Effector memory CD4-positive, alpha-beta T cell (primary cell): Measurements from ENCODE around the gene ACP2.
"Not testable (repeated sequence)": the region's sequence is repeated elsewhere in the genome, so short reads cannot be mapped to it uniquely, and the experiment has no call there.

Source experiments
- DNase-seq, 3 donors: peaks; one replicate each; pipeline ENCODE4 v3.0.0-alpha.2; 2020
- H3K27ac ChIP-seq: 2 replicates; pipeline ENCODE4 v1.7.0; 2013; ENCODE audit warnings: mild to moderate bottlenecking, low read length, moderate library complexity; ENCODE audit not compliant: insufficient read depth, poor library complexity, severe bottlenecking
- H3K27me3 ChIP-seq: replicated peaks from 2 replicates; pipeline ENCODE4 v1.7.0; 2013; ENCODE audit warnings: mild to moderate bottlenecking, low read length; ENCODE audit not compliant: insufficient read depth, control insufficient read depth, poor library complexity, severe bottlenecking
- H3K36me3 ChIP-seq: 2 replicates; pipeline ENCODE4 v1.7.0; 2013; ENCODE audit warnings: mild to moderate bottlenecking, low read length, moderate library complexity; ENCODE audit not compliant: control insufficient read depth, insufficient read depth
- H3K4me1 ChIP-seq: 2 replicates; pipeline ENCODE4 v1.7.0; 2013; ENCODE audit warnings: low read length, mild to moderate bottlenecking; ENCODE audit not compliant: control insufficient read depth, insufficient read depth, poor library complexity, severe bottlenecking
- H3K4me3 ChIP-seq: 2 replicates; pipeline ENCODE4 v1.7.0; 2013; ENCODE audit warnings: low read length, low read depth, mild to moderate bottlenecking; ENCODE audit not compliant: insufficient read depth, poor library complexity, severe bottlenecking
- H3K9me3 ChIP-seq: 2 replicates; pipeline ENCODE4 v1.7.0; 2013; ENCODE audit warnings: mild to moderate bottlenecking, low read length, moderate library complexity; ENCODE audit not compliant: control insufficient read depth

The ACP2 gene

GRCh38 chr11:47208628-47209027 is 40.0 kb downstream of the ACP2 start:
- H3K4me3 ChIP-seq: no peak overlapping the region
- no peaks in the 10 kb centered on the region for H3K9me3 ChIP-seq
- H3K27me3 ChIP-seq: no peaks in the 10 kb centered on the region
- H3K27ac ChIP-seq: no peak overlapping the region
- no peaks in the 10 kb centered on the region for H3K36me3 ChIP-seq
- DNase-seq: no peak
- no peaks in the 10 kb centered on the region for H3K4me1 ChIP-seq

GRCh38 chr11:47208008-47208552 is 40.5 kb downstream of the ACP2 start:
- not testable (repeated sequence) for H3K4me1 ChIP-seq, H3K4me3 ChIP-seq, H3K36me3 ChIP-seq, H3K27ac ChIP-seq, H3K27me3 ChIP-seq, H3K9me3 ChIP-seq, DNase-seq

GRCh38 chr11:47207459-47207858 is 41.2 kb downstream of the ACP2 start:
- Histone ChIP-seq H3K4me3 (no peak overlapping the region), H3K36me3 (no peaks in the 10 kb centered on the region), H3K27ac (no peak overlapping the region), H3K9me3 (no peaks in the 10 kb centered on the region), H3K4me1 (no peaks in the 10 kb centered on the region), H3K27me3 (no peaks in the 10 kb centered on the region)
- no peak for DNase-seq

DNA sequence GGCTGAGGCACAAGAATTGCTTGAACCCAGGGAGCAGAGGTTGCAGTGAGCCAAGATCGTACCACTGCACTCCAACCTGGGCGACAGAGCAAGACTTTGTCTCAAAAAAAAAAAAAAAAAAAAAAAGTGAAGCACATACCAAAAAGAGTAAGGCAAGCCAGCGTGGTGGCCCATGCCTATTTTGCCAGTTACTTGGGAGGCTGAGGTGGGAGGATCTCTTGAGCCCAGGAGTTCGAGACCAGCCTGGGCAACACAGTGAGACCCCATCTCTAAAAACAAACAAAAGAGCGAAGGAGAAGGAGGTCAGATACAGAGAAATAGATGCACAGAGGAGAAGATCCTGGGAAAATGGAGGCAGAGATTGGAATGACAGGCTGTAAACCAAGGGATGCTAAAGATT is 42.0 kb downstream of the ACP2 start:
- not testable (repeated sequence) for H3K36me3 ChIP-seq, DNase-seq, H3K27me3 ChIP-seq, H3K27ac ChIP-seq, H3K4me1 ChIP-seq, H3K9me3 ChIP-seq, H3K4me3 ChIP-seq

GRCh38 chr11:47204637-47204989 is 44.0 kb downstream of the ACP2 start:
- Histone ChIP-seq H3K4me3 (no peak overlapping the region), H3K4me1 (no peaks in the 10 kb centered on the region), H3K27ac (no peak overlapping the region)

DNA sequence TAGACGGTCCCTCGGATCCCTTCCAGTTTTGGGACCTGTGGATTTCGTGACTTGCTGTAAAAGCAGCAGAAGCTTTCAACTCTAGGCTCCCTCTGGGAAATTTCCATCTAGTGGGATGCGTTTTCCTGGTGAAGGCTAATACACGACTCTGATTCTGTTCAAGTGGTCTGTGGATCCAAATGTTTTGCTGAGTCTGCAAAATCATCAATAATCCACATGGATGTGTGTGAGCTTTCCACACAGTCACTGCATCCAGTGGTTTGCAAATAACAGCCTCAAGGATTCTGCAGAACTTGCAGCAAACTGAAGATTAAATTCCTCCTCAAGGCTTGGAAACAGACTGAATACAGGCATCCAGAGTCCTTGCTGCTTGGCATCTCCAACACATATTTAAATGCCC is 46.0 kb downstream of the ACP2 start:
- Histone ChIP-seq H3K9me3 (no peaks in the 10 kb centered on the region), H3K4me3 (no peak overlapping the region), H3K4me1 (no peaks in the 10 kb centered on the region), H3K27me3 (no peaks in the 10 kb centered on the region), H3K27ac (no peak overlapping the region), H3K36me3 (no peaks in the 10 kb centered on the region)
- DNase-seq: no peak

More at GRCh38 chr11:47204637-47204989, 44.0 kb downstream of the ACP2 start:
- no peak for DNase-seq
- Histone ChIP-seq H3K27me3 (no peaks in the 10 kb centered on the region), H3K36me3 (no peaks in the 10 kb centered on the region), H3K9me3 (no peaks in the 10 kb centered on the region)

- no peaks in the 10 kb centered on the region for H3K4me1 ChIP-seq
- H3K27ac ChIP-seq: no peak overlapping the region
- H3K9me3 ChIP-seq: no peaks in the 10 kb centered on the region
- no peak overlapping the region for H3K4me3 ChIP-seq
- H3K36me3 ChIP-seq: no peaks in the 10 kb centered on the region
- no peaks in the 10 kb centered on the region for H3K27me3 ChIP-seq
- no peak for DNase-seq
These were observed 47.6 kb downstream of the ACP2 start for GRCh38 chr11:47201015-47201414.

GRCh38 chr11:47198161-47198560 is 50.5 kb downstream of the ACP2 start:
- H3K9me3 ChIP-seq, H3K36me3 ChIP-seq, H3K4me3 ChIP-seq, H3K27ac ChIP-seq, H3K4me1 ChIP-seq, DNase-seq, H3K27me3 ChIP-seq: not testable (repeated sequence)

- no peak overlapping the region for H3K4me3 ChIP-seq
- peaks cover 1% of the 10 kb centered on the region for H3K27me3 ChIP-seq
- no peaks in the 10 kb centered on the region for H3K36me3 ChIP-seq
- no peak for DNase-seq
- H3K9me3 ChIP-seq: no peaks in the 10 kb centered on the region
- H3K27ac ChIP-seq: no peak overlapping the region
- no peaks in the 10 kb centered on the region for H3K4me1 ChIP-seq
These were observed 56.5 kb downstream of the ACP2 start for GRCh38 chr11:47192111-47192510.

DNA sequence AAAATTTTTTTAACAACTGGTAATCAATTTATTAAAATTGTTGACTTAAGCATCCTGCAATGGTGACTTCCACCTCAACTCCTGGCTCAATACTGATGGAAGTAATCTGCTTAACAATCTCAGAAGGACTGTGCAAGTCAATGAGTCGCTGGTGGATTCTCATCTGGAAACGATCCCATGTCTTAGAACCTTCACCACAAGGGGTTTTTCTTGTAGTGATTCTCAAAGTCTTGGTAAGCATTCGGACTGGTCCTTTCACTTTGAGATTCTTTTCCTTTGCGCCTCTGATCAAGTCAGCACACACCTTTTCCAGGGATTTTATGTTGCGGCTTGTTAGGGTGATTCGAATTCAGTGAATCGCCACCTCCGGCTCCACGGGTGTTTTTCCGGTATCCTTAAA is 57.5 kb downstream of the ACP2 start:
- H3K9me3 ChIP-seq, DNase-seq, H3K27me3 ChIP-seq, H3K36me3 ChIP-seq, H3K27ac ChIP-seq, H3K4me3 ChIP-seq, H3K4me1 ChIP-seq: not testable (repeated sequence)
